Activated CD4-positive, alpha-beta T cell treated with anti-CD3 and anti-CD28 coated beads, Interleukin-2, Interleukin-4, amounts not matched to agents 100 ng/mL and 50 ng/mL, durations not matched to agents 16 hours and 8 hours (primary cell): ENCODE data around the gene LIPC.

Experiments used
- DNase-seq: peaks from one replicate; pipeline ENCODE4 v3.0.0-alpha.2; 2020; ENCODE audit warnings: low spot score

The LIPC gene

DNA sequence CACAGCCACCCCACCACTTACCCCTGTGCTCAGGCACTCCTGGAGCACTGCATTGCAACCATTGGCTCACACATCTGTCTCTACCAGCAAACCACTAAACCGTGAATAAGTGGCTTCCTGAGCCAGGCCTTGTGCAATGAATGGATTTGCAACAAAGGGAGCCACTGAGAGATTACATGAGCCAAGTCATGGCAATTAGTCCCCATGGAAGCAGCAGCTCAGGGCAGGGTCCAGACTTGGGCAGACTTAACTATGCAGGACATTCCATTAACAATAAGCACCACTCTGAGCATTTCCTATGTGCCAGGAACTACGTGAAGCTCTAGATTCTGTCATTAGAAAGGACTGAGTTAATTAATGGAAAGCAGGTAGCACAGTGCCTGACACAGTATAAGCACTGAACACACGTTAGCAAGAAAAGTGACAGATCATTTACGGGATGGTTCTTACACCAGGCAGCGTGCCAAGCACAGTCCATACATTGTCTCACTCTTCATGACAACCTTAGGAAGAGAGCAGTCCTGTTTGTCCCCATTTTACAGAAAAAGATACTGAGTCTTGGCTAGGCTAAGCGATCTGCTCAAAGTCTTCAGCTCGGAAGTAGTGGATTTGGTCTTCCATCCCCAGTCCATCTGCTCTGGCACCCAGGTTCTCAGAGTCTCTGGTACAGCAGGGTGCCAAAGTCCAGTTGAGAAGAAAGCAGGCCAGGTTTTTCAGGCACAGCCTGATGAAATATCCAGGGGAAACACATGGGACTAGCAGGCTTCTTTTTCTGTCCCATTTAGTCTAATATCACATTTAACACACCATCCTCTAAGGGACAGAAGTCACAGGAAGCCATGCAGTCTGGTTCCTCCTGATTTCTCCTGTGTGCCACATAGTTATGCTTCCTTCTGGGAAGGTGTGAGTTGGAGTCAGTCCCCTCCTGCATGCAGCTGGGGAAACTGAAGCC is 44.1 kb downstream of the LIPC start:
- no peak for DNase-seq

GRCh38 chr15:58476525-58477162 is 44.9 kb downstream of the LIPC start:
- DNase-seq, result no peak

DNA sequence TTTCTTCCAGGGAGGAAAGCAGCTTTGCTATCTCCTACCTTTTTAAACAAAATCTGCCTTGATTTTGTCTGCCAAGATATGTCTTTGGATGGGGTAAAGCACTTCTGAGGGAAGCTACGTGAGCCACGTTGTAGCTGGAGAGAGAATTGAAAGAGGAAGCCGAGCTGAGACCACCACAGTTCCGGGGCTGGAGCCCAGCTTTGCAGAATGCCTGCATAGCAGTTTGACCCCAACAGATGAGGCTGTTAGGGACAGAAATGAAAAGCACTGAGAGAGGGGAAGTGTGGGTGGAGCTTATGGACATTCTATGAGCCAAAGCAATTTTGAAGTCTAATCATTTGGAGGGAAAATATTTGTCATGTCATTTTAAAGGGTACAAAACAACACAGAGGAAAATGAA is 45.4 kb downstream of the LIPC start:
- DNase-seq, result no peak

DNA sequence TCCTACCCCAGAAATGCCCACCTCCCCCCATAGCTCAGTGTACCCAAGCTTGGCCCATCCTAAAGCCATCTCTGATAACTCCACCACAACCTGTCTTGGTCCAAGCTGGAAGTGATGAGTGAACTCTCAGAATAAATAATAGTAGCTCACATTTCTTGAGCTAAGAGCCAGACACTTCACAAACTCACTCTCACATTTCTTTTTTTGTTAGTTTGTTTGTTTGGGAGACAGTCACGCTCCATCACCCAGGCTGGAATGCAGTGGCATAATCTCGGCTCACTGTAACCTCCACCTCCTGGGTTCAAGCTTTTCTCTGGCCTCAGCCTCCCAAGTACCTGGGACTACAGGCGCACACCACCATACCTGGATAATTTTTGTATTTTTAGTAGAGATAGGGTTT is 46.2 kb downstream of the LIPC start:
- no peak for DNase-seq

GRCh38 chr15:58478579-58478978 is 46.8 kb downstream of the LIPC start:
- DNase-seq, result no peak

DNA sequence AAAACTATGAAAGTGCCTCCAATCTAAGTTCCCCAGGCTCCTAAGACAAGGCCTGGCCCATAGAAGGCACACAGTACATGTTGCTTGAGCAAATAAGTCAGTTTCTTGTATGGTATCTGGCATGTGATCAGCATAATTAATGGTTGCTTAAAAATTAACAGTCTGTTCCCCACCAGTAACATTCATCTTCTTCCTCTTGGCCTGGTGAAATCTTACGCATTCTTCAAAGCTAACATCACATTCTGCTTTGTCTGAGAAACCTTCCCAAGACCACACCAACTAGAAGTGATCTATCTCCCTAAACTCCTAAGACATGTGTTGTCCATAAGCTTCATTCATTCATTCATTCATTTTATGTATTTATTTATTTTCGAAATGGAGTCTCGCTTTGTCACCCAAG is 48.1 kb downstream of the LIPC start:
- DNase-seq, result no peak

GRCh38 chr15:58483376-58483775 is 51.6 kb downstream of the LIPC start:
- DNase-seq, result no peak

DNA sequence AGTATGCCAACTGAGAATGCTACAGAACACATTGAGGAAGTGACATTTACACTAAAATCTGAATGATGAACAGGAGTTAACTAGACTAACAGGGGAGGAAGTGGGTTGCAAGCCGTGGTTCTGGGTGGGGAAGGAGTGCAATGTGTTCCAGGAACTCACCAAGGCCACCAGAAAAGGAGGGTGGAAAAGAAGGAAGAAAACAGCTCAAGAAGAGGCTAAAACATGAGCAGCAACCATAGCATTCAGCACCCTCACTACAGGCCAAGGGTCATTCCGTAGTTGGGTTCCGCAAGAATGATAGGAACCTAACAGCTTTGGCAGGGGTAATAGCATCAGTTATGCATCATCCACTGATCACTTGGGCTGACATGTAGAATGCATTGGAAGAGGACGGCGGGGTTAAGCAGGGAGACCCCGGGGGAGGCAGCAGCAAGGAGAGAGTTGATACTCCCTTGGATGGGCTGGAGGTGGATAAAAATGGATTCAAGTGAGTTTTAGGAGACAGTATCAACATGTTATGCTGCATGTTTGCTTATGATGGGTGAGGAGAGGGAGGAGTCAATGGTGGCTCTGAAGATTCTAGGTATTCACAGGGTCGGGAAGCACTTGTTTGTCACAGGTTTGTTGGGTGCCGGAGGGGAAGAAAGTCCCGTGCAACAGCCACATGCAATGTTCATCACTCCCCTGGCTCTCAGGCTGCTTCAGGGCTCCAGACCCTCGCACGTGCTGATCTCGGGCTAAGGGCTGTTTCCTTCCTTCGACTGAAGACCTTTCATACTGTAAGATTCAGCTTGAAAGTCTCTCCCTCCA is 53.2 kb downstream of the LIPC start:
- peak; percentile 27 for DNase-seq

- DNase-seq, result peak; percentile 5
Measured at GRCh38 chr15:58486062-58486461, 54.3 kb downstream of the LIPC start.

DNA sequence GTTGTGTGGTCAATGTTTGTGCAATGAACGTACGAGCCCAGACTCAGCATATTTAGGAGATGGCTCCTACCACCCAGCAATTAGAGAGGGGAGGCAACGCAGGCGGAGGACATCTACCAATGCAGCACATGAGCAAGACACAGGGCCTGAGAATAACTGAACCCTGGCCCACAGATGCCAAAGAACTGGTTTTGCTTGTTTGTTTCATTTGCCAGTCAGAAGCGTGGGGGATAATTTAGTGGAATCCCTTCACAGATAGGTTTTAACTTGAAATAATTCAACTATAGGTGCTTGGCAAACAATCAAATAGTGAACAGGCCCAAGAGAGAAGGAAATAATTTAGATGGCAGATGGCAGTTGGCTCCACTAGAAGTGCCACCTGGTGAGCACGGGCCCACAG is 54.8 kb downstream of the LIPC start:
- DNase-seq, result no peak

DNA sequence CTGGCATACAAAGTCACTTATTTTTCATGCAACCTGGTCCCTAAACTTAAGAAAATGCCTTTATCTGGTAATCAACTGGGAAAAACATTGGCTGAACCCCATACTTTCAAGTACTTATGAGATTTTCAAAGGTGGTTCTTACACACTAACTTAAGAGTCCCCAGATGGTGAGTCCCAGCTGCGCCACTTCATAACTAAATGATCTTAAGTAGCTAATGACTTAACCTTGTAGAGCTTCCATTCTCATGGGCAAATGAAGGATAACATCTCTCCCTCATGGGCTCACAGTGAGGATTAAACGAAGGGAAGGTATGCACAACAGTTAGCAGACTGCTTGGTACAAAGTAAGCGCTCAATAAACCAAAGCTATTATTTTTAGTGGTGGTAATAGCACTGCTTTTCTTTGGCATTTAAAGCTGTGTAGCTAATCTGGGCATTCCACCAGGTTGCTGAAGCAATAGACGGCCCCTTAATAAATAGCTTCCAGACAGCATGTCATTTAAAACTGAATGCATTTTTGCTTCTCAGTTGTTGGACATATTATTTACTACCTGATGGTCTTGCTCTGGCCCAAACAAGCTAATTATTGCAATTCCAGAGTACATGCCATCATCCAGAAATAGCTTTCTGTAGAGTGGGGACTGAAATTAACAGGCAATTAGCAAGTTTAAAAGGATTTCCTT is 55.4 kb downstream of the LIPC start:
- DNase-seq, result no peak

DNA sequence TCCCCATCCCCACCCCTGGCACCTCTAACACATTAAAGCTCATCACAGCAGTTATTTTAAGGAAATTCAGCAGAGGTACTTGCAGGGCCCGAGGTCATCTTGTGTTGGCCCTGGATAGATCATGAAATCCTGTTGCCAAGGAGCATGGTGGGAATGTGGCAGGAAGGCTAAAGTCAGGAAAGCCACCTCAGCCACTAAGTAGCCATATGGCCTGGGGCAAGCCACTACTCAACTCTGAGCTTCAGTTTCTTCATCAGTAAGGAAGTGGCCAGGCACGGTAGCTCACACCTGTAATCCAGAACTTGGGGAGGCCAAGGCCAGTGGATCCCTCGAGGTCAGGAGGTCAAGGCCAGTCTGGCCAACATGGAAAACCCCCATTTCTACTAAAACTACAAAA is 55.9 kb downstream of the LIPC start:
- no peak for DNase-seq

DNA sequence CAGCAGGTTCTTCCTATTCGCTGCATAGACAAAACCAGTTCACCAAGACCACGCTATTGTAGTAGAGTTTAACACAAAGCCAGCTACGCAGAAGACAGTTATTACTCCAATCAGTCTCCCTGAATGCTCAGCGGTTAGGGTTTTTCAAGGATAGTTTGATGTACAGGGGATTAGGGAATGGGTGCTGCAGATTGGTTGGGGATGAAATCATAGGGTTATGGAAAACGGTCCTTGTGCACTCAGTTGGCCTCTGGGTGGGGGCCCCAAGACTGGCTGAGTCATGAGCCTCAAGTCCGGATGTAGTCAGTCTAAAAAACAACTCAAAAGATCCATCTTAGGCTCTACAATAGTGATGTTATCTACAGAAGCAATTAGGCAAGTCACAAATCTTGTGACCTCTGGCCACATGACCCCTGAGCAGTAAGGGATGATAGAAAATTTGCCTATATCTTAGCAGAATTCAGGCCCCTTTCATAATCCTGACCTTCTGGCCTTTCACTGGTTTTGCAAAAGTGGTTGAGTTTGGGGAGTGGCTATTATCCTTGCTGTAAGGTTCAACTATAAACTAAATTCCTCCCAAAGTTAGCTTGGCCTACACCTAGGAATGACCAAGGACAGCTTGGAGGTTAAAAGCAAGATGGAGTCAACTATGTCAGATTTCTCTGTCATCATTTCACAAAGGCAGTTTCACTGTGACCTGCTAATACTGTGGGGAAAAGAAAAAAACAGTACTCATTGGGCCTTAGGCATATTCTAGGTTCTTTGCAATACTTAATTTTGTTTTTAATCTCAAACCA is 57.7 kb downstream of the LIPC start:
- DNase-seq, result no peak

GRCh38 chr15:58490086-58490887 is 58.5 kb downstream of the LIPC start:
- DNase-seq, result no peak

GRCh38 chr15:58490888-58491473 is 59.2 kb downstream of the LIPC start:
- no peak for DNase-seq

- no peak for DNase-seq
Measured at GRCh38 chr15:58491499-58492202, 59.9 kb downstream of the LIPC start.

- DNase-seq, result no peak
Measured at GRCh38 chr15:58492661-58493397, 61.0 kb downstream of the LIPC start.

DNA sequence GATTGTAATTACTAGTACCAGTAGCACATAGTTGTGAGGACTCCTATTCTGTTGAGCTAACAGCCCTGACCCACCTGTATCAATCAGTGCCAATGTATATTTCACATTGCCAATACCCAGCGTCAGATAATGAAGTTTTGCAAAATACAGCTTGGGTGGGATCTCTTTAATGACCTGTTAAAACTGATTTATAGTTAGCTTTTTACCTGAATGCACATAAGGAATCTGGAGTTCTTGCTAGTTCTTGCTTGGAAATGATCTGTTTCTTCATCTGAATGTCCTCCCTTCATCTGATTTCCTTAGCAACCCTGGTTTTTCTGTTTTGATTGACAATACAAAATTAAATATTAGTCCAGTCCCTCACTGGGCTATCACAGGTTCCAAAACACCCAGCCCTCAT is 62.8 kb downstream of the LIPC start:
- no peak for DNase-seq
